ENCODE results near the gene PARP6. TPM values are rescaled to one million over a fixed set of nuclear protein-coding genes. Genes with fewer than 3 reads are reported as not detected.

The PARP6 gene
- total RNA-seq, 5 donors from 2014 or later (not counting 1 experiment from before 2014, with no cell fraction given) = 94.4 to 132 (median 101) TPM

- Histone ChIP-seq H3K27me3 (replicated peaks in 1 of 2; ENCODE audit: control insufficient read depth in 2 of 2, extremely low read depth in 1 of 2, insufficient read depth in 2 of 2, low read length in 1 of 2) (peaks cover 0 to 20% of the 10 kb centered on the region in 2 experiments), H3K4me3 (ENCODE audit: control insufficient read depth in 1 of 2, extremely low read depth in 1 of 2, low read length in 1 of 2) (no peak overlapping the region), H3K9me3 (no peaks in the 10 kb centered on the region), H3K4me1 (ENCODE audit: control insufficient read depth in 1 of 2, extremely low read depth in 1 of 2, insufficient read depth in 2 of 2, low read length in 2 of 2) (peaks cover 0 to 11% of the 10 kb centered on the region in 2 experiments), H3K27ac (ENCODE audit: low read length) (no peak overlapping the region), H3K36me3 (ENCODE audit: control insufficient read depth in 2 of 2, extremely low read depth in 1 of 2, insufficient read depth in 1 of 2, low read length in 1 of 2) (peaks cover 42 to 82% of the 10 kb centered on the region in 2 donors)
- peaks cover 51% of the 10 kb centered on the region for H3K36me3 Mint-ChIP-seq
- ATAC-seq (replicated peaks in 1 of 4) = no peak
- H3K27me3 Mint-ChIP-seq = peaks cover 2 to 11% of the 10 kb centered on the region in 2 donors
- no peak for DNase-seq
- H3K27ac Mint-ChIP-seq = peak overlapping the region; percentile 19 to 69
- POLR2A ChIA-PET = no interaction called here
- no peak overlapping the region for H3K4me3 Mint-ChIP-seq
- CTCF ChIA-PET = interaction anchor here in 1 of 2 donors (0.8 to 1.6 kb wide), 3 partner anchors 10 to 72 kb away, joined by 3 to 5 read pairs (median 4); no protein-coding TSS in a partner anchor
- peaks cover 6 to 10% (median 9%) of the 10 kb centered on the region in 3 donors for H3K4me1 Mint-ChIP-seq
- no peaks in the 10 kb centered on the region for H3K9me3 Mint-ChIP-seq
- WGBS (ENCODE audit: insufficient coverage) = 63% methylated on average over 3 of the region's 3 CpGs
Observed at GRCh38 chr15:72201391-72201921, 70.9 kb downstream of the PARP6 start.

- CTCF ChIA-PET = interaction anchor here (0.5 to 2.4 kb wide), 9 partner anchors 11 to 584 kb away, joined by 3 to 20 read pairs (median 4); no protein-coding TSS in a partner anchor
- peaks cover 6 to 11% (median 9%) of the 10 kb centered on the region in 3 donors for H3K4me1 Mint-ChIP-seq
- no peak for ATAC-seq (replicated peaks in 1 of 4)
Observed at GRCh38 chr15:72200395-72201237, 71.7 kb downstream of the PARP6 start.

DNA sequence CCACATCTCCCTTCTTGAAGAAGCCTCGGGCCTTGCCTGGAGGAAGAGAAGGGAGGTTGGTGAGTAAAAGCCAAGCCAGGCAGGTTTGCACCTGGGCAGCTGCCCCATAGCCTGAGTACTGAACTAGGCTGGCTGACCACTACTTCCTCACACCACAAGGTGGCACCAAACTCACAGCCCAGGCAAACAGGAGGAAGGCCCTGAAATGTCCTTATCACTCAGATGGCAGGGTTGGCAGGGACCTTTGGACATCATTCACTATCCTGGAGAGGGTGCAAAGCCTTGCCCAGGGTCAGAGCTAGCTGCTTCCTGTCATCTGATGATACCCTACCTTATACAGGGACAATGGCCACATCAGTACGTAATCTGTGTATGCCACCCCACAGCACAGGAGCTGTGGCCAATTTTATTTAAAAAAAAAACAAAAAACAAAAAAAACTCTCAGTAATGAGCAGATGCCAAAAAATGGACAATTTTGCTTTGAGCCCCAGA, 72.6 kb downstream of the PARP6 start:
- DNase-seq (peak; percentile 41 to 86 (median 66)), ATAC-seq (replicated peaks in 1 of 4) (peak; percentile 61 to 79 (median 74))
- no peaks in the 10 kb centered on the region for H3K9me3 Mint-ChIP-seq
- CTCF ChIA-PET = interaction anchor here (0.5 to 2.4 kb wide), 6 partner anchors 28 to 585 kb away, joined by 3 to 20 read pairs (median 4); no protein-coding TSS in a partner anchor
- Histone ChIP-seq H3K27ac (ENCODE audit: low read length) (no peak overlapping the region), H3K4me3 (ENCODE audit: control insufficient read depth in 1 of 2, extremely low read depth in 1 of 2, low read length in 1 of 2) (no peak overlapping the region), H3K4me1 (ENCODE audit: control insufficient read depth in 1 of 2, extremely low read depth in 1 of 2, insufficient read depth in 2 of 2, low read length in 2 of 2) (peaks cover 0 to 11% of the 10 kb centered on the region in 2 experiments), H3K27me3 (replicated peaks in 1 of 2; ENCODE audit: control insufficient read depth in 2 of 2, extremely low read depth in 1 of 2, insufficient read depth in 2 of 2, low read length in 1 of 2) (peaks cover 0 to 33% of the 10 kb centered on the region in 2 experiments), H3K36me3 (ENCODE audit: control insufficient read depth in 2 of 2, extremely low read depth in 1 of 2, insufficient read depth in 1 of 2, low read length in 1 of 2) (peaks cover 32 to 65% of the 10 kb centered on the region in 2 donors), H3K9me3 (no peaks in the 10 kb centered on the region)
- no CpG with 5 or more reads among the region's 2 CpGs for WGBS (ENCODE audit: insufficient coverage)
- H3K4me3 Mint-ChIP-seq = no peak overlapping the region
- POLR2A ChIA-PET = no interaction called here
- H3K27me3 Mint-ChIP-seq = peaks cover 11 to 22% of the 10 kb centered on the region in 2 donors
- H3K4me1 Mint-ChIP-seq = peaks cover 6 to 11% (median 9%) of the 10 kb centered on the region in 3 donors
- H3K27ac Mint-ChIP-seq = no peak overlapping the region
- peaks cover 42% of the 10 kb centered on the region for H3K36me3 Mint-ChIP-seq

More at GRCh38 chr15:72200395-72201237, 71.7 kb downstream of the PARP6 start:
- peaks cover 0 to 11% of the 10 kb centered on the region in 2 experiments for H3K4me1 ChIP-seq (ENCODE audit: control insufficient read depth in 1 of 2, extremely low read depth in 1 of 2, insufficient read depth in 2 of 2, low read length in 2 of 2)
- peaks cover 38 to 73% of the 10 kb centered on the region in 2 donors for H3K36me3 ChIP-seq (ENCODE audit: control insufficient read depth in 2 of 2, extremely low read depth in 1 of 2, insufficient read depth in 1 of 2, low read length in 1 of 2)
- 90% methylated on average over 7 of the region's 15 CpGs for WGBS (ENCODE audit: insufficient coverage)
- DNase-seq = no peak
- POLR2A ChIA-PET = no interaction called here
- peaks cover 0 to 28% of the 10 kb centered on the region in 2 experiments for H3K27me3 ChIP-seq (replicated peaks in 1 of 2; ENCODE audit: control insufficient read depth in 2 of 2, extremely low read depth in 1 of 2, insufficient read depth in 2 of 2, low read length in 1 of 2)
- H3K27me3 Mint-ChIP-seq = peaks cover 8 to 20% of the 10 kb centered on the region in 2 donors
- no peak overlapping the region for H3K27ac ChIP-seq (ENCODE audit: low read length)
- H3K4me3 Mint-ChIP-seq = no peak overlapping the region
- no peak overlapping the region for H3K4me3 ChIP-seq (ENCODE audit: control insufficient read depth in 1 of 2, extremely low read depth in 1 of 2, low read length in 1 of 2)
- no peaks in the 10 kb centered on the region for H3K9me3 Mint-ChIP-seq
- no peak overlapping the region for H3K27ac Mint-ChIP-seq
- H3K36me3 Mint-ChIP-seq = peaks cover 44% of the 10 kb centered on the region
- no peaks in the 10 kb centered on the region for H3K9me3 ChIP-seq

GRCh38 chr15:72199205-72199515, 73.2 kb downstream of the PARP6 start:
- Mint-ChIP-seq H3K36me3 (peaks cover 37% of the 10 kb centered on the region), H3K9me3 (no peaks in the 10 kb centered on the region), H3K27me3 (peaks cover 11 to 22% of the 10 kb centered on the region in 2 donors), H3K4me1 (peaks cover 6 to 11% (median 9%) of the 10 kb centered on the region in 3 donors), H3K4me3 (no peak overlapping the region), H3K27ac (no peak overlapping the region)
- ChIA-PET POLR2A (interaction anchor here in 1 of 2 donors (0.6 kb wide), 1 partner anchor 10 kb away, joined by 4 read pairs; no protein-coding TSS in a partner anchor), CTCF (interaction anchor here (1.2 to 2.4 kb wide), 2 partner anchors 28 to 75 kb away, joined by 4 to 20 read pairs; no protein-coding TSS in a partner anchor)
- Histone ChIP-seq H3K9me3 (no peaks in the 10 kb centered on the region), H3K27me3 (replicated peaks in 1 of 2; ENCODE audit: control insufficient read depth in 2 of 2, extremely low read depth in 1 of 2, insufficient read depth in 2 of 2, low read length in 1 of 2) (peaks cover 0 to 33% of the 10 kb centered on the region in 2 experiments), H3K27ac (ENCODE audit: low read length) (no peak overlapping the region), H3K4me1 (ENCODE audit: control insufficient read depth in 1 of 2, extremely low read depth in 1 of 2, insufficient read depth in 2 of 2, low read length in 2 of 2) (peaks cover 0 to 11% of the 10 kb centered on the region in 2 experiments), H3K36me3 (ENCODE audit: control insufficient read depth in 2 of 2, extremely low read depth in 1 of 2, insufficient read depth in 1 of 2, low read length in 1 of 2) (peaks cover 30 to 59% of the 10 kb centered on the region in 2 donors), H3K4me3 (ENCODE audit: control insufficient read depth in 1 of 2, extremely low read depth in 1 of 2, low read length in 1 of 2) (no peak overlapping the region)
- DNase-seq = no peak
- WGBS (ENCODE audit: insufficient coverage) = 86% methylated on average over 2 of the region's 2 CpGs
- no peak for ATAC-seq (replicated peaks in 1 of 4)

- Mint-ChIP-seq H3K27ac (no peak overlapping the region), H3K4me1 (peaks cover 6 to 11% (median 9%) of the 10 kb centered on the region in 3 donors), H3K4me3 (peak overlapping the region in 2 of 3 donors; percentile 42 to 80), H3K36me3 (peaks cover 33% of the 10 kb centered on the region), H3K9me3 (no peaks in the 10 kb centered on the region), H3K27me3 (peaks cover 11 to 22% of the 10 kb centered on the region in 2 donors)
- Histone ChIP-seq H3K36me3 (ENCODE audit: control insufficient read depth in 2 of 2, extremely low read depth in 1 of 2, insufficient read depth in 1 of 2, low read length in 1 of 2) (peaks cover 30 to 53% of the 10 kb centered on the region in 2 donors), H3K27ac (ENCODE audit: low read length) (no peak overlapping the region), H3K4me3 (ENCODE audit: control insufficient read depth in 1 of 2, extremely low read depth in 1 of 2, low read length in 1 of 2) (no peak overlapping the region), H3K4me1 (ENCODE audit: control insufficient read depth in 1 of 2, extremely low read depth in 1 of 2, insufficient read depth in 2 of 2, low read length in 2 of 2) (peaks cover 0 to 11% of the 10 kb centered on the region in 2 experiments), H3K27me3 (replicated peaks in 1 of 2; ENCODE audit: control insufficient read depth in 2 of 2, extremely low read depth in 1 of 2, insufficient read depth in 2 of 2, low read length in 1 of 2) (peaks cover 0 to 37% of the 10 kb centered on the region in 2 experiments), H3K9me3 (no peaks in the 10 kb centered on the region)
- CTCF ChIA-PET = interaction anchor here in 1 of 2 donors (1.2 to 2.4 kb wide), 2 partner anchors 29 to 89 kb away, joined by 4 to 20 read pairs; no protein-coding TSS in a partner anchor
- DNase-seq = no peak
- POLR2A ChIA-PET = interaction anchor here (0.5 to 0.6 kb wide), 3 partner anchors 9 to 396 kb away, joined by 3 to 19 read pairs (median 4); no protein-coding TSS in a partner anchor
- no peak for ATAC-seq (replicated peaks in 1 of 4)
- WGBS (ENCODE audit: insufficient coverage) = 100% methylated on average over 2 of the region's 11 CpGs
Observed at GRCh38 chr15:72198356-72199204, 73.8 kb downstream of the PARP6 start.

Data from T-cell (primary cell).